ENCODE results near the gene ERC2. TPM values are rescaled to one million over a fixed set of nuclear protein-coding genes. Genes with fewer than 3 reads are reported as not detected.

ERC2 gene
- total and polyA plus RNA-seq, 2 of the 8 experiments (the other 6 are each of a cell fraction or from before 2014, with no cell fraction given), result 16.4 to 22.8 TPM

DNA sequence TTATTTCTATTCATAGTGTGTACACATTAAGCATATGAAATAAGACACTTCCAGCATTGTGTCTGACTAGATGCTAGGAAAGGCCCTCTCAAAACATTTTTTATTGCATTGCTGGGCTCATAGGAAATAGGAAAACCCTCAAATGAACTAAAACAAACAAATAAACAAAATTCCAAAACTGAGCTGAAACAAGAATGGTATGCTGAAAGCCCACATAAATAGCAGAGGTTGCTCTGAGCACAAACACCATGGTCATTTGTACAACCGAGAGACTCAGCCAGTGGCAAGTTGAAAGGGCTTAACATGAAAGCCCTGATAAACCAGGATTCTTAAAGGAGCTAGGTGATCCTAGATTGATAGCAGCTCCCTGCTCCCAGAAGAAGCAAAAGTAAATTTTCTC is 671.2 kb downstream of the ERC2 start (continued):
- TF ChIP-seq RNF2 (IDR thresholded peaks at IDR 0.05; ENCODE audit: borderline replicate concordance, low read depth, low read length, missing control alignments, poor library complexity, severe bottlenecking), result no peak
- TF ChIP-seq, protein P1, sequence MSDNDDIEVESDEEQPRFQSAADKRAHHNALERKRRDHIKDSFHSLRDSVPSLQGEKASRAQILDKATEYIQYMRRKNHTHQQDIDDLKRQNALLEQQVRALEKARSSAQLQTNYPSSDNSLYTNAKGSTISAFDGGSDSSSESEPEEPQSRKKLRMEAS (IDR thresholded peaks at IDR 0.05), result no peak
- TF ChIP-seq RXRA (IDR thresholded peaks at IDR 0.05; ENCODE audit: insufficient read depth, low read depth, low read length), result no peak

Data from H1 (cell line).